Measurements from ENCODE around the gene SPINT2.
A peak's percentile ranks its signal among the peaks of the same experiment; 100 is the strongest.
"Not testable (repeated sequence)": the region's sequence is repeated elsewhere in the genome, so short reads cannot be mapped to it uniquely, and the experiment has no call there.

SPINT2 gene, protein sequence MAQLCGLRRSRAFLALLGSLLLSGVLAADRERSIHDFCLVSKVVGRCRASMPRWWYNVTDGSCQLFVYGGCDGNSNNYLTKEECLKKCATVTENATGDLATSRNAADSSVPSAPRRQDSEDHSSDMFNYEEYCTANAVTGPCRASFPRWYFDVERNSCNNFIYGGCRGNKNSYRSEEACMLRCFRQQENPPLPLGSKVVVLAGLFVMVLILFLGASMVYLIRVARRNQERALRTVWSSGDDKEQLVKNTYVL

DNA sequence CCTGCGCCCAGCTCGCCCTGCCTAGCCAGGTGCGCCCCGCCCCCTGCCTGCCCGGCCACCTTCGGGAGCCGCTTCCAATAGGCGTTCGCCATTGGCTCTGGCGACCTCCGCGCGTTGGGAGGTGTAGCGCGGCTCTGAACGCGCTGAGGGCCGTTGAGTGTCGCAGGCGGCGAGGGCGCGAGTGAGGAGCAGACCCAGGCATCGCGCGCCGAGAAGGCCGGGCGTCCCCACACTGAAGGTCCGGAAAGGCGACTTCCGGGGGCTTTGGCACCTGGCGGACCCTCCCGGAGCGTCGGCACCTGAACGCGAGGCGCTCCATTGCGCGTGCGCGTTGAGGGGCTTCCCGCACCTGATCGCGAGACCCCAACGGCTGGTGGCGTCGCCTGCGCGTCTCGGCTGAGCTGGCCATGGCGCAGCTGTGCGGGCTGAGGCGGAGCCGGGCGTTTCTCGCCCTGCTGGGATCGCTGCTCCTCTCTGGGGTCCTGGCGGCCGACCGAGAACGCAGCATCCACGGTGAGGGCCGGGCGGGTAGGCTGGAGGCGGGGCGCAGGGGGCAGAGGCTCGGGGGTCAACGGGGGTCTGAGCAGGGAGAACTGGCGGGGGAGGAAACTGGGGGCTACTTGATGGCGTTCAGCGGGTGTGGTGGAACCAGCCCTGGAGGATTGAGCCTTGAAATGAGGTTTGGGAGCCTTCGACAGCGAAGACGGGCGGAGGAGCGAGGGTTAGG, at the start of gene SPINT2:
SPINT2 (plus strand) TSS at position 88 of the 727 bp plus-strand sequence; CDS start at position 408, 320 bp downstream.
- DNase-seq (ENCODE audit: low read depth in 2 of 3, low spot score in 1 of 3), result peak in 1 of 3 donors; percentile 20

DNA sequence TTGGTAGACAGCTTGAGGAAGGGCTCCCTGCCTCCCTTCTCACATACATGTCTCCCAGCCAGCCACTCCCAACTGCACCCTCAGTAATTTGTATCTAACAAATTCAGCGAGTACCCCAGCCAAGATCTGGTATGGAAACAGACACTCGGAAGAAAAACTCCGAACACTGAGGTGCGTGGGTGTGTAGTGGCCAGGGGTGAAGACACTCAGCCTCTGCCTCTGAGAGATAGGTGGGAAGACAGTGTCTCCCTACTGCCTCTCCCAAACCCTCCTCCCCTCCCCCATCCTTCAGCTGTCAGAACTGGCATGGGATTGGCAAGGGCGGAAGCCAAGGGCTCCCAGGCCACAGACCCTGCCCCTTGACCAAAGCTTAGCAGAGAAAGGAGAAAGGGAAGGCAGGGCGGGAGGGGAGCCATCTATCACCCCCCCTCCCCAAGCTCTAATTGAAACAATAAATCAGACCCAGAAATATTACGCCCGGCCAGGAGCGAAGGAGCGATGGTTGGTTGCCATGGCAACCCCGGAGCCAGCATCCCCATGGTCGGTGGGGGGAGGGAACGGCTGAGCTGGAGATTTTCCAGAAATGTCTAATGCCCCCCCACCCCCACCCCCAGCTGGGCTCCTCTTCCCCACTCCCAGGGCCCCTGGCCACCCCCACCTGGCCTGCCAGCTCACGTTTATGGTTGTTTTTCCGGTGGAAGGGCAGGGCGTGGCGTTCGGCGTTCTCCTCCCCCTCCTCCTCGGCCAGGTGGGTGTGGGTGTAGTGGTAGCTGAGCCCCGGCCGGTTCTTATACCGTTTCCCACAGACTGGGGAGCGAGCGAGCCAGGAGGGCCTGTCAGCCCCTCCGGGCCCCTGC, 47.4 kb upstream of the SPINT2 start:
- DNase-seq (ENCODE audit: low read depth in 2 of 3, low spot score in 1 of 3), result no peak

DNA sequence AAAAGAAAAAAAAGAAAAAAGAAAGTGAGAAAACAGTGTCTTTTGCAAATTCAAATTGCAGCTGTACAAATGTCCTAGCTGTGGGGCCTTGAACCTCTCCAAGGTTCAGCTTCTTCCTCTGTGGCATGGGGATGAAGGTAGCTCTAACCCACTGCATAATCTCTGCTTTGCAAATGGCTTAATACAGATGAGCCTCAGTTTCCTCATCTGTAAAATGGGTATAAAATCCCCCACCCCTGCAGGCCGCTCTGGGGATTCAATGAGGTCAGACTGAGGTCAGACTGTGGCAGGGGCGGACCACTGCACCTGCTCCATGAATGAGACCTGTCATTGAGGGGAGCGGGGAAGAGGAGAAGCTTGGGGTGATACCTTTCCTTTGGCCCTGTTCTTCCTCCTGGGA, 46.2 kb upstream of the SPINT2 start:
- DNase-seq (ENCODE audit: low read depth in 2 of 3, low spot score in 1 of 3), result no peak

DNA sequence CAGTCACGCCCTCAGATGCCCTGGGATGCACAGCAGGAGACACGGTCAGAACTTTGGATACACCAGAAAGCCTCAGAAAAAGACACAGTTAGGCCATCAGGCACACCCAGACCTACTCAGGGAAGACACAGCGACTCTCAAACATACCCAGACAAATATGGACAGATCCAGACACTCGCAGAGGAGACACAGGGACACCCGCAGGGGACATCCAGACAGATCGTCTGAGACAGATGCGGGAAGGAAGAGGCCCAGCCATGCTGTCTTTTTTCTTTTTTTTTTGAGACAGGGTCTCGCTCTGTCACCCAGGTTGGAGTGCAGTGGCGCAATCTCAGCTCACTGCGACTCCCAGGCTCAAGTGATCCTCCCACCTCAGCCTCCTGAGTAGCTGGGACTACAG, 45.2 kb upstream of the SPINT2 start:
- DNase-seq (ENCODE audit: low read depth in 2 of 3, low spot score in 1 of 3), result no peak

DNA sequence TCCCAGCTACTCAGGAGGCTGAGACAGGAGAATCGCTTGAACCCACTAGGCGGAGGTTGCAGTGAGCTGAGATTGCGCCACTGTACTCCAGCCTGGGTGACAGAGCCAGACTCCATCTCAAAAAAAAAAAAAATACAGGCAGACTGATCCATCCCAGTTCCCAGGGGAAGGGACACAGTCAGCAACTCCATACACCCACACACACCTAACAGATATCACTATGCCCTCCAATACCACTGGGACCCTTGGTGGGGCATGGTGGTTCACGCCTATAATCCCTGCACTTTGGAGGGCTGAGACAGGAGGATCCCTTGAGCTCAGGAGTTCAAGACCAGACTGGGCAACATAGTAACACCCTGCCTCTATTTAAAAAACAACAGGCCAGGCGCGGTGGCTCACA, 43.0 kb upstream of the SPINT2 start:
- no peak for DNase-seq (ENCODE audit: low read depth in 2 of 3, low spot score in 1 of 3)

DNA sequence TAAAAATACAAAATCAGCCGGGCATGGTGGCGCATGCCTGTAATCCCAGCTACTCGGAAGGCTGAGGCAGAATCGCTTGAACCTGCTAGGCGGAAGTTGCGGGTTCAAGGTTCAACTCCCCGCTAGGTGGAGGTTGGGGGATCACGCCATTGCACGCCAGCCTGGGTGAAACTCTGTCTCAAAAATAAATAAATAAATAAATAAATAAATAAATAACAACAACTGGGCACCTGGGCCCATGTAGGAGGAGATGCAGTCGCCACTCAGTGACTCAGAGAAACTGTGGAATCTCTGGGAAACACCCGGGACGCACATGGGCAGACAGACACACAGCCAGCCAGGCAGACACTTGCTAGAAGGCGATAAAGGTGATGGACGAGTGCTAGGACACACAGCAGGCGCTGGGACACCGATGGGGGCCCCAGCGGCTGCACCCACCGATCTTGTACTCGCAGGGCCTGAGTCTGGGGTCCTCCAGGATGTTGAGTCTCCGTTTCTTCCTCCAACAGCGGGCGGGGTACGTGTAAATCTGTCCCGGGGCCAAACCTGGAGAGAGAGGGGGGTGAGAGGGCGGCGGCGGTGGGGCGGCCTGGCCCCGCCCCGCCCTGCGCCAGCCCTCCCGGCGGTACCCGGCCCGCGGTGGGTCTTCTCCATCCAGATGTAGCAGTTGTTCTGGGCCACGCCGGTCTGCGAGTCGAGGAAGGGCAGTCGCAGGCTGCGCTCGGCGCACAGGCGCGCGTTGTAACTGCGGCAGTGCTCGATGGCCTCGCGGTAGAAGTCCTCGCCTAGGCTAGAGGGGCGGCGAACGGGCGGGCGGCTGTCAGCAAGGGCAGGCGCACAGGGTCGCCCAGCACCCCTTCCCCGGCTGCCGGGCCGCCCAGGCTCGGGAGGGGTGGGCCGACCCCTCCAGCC, 42.2 kb upstream of the SPINT2 start:
- DNase-seq (ENCODE audit: low read depth in 2 of 3, low spot score in 1 of 3), result no peak

DNA sequence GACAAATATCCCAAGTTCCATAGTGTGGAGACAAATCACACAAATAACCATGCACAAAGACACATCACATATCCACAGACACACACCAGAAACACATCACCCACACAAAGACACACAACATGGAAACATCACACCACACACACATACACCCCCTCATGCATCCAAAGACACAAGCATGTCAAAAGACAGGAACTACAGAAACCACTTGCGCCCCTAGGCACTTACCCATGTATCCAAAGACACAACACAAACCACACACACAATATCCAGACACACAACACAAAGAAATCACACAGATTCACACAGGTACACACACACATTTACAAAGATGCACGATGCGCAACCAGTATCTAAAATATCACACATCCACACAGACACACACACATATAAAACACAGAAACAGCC, 41.3 kb upstream of the SPINT2 start:
- no peak for DNase-seq (ENCODE audit: low read depth in 2 of 3, low spot score in 1 of 3)

DNA sequence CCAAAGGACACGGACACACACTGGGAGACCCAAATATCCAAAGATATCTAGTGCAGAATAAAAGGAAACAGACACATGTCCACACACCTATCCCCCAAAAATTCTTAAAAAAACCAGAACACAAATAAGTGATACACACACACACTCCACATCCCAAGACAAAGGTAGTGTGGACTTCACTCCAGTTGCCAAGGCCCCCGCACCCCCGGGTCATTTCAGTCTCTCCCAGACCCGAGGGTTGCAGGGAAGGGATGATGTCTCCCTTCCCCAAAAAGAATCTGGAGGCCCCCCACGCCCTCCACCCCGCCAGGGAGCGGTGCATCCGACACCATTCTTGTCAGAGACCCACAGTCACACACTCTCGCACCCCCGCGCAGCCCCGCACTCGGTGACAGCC, 40.8 kb upstream of the SPINT2 start:
- no peak for DNase-seq (ENCODE audit: low read depth in 2 of 3, low spot score in 1 of 3)

DNA sequence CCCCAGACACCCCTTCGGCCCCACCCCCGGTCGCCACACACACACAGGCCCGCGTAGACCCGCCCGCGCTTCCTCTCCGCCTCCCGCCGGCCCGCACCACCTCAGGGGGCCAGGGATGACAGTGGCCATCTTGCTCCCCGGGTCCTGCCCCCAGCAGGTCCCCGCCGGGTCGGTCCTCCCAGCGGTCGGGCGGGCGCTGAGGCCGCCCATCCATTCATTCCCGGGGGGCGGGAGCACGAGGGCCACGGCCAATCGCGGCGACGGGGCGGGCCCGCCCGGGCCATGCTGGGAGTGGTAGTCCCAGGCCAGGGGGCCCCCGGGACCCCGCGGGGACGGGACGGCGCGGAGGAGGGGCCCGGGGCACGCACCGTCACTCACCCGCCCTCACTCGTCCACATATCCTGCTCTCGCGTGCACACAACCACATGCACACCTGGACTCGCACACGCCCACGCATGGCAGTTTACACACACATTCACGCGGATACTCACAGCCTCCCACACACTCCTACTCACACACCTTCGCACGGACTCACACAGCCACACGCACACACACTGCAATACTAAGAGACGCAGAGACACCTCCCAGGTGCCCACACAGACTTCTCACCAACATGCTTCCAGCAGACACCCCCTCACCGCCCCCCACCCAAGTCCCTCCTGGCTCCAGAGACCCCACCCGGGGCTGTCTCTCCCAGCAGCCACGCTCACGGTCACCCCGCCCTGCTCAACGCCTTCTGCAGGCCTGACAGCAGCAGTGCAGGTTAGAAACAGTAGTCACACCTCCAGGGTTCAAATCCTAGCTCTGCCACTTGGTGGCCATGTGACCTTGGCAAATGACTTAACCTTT, 40.1 kb upstream of the SPINT2 start, which contains the start of gene DPF1:
DPF1 (minus strand) TSS at position 209 of the 849 bp plus-strand sequence; CDS start at position 129, 80 bp downstream.
- peak; percentile 30 to 40 (median 37) for DNase-seq (ENCODE audit: low read depth in 2 of 3, low spot score in 1 of 3)

DNA sequence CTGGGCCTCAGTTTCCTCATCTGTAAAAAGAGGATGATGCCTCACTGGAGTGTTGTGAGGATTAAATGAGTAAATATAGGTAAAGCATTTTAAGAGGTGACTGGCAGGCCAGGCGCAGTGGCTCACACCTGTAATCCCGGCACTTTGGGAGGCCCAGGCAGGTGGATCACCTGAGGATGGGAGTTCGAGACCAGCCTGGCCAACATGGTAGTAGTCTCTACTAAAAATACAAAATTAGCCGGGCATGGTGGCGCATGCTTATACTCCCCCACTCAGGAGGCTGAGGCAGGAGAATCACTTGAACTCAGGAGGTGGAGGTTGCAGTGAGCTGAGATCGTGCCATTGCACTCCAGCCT, 39.5 kb upstream of the SPINT2 start:
- not testable (repeated sequence) for DNase-seq (ENCODE audit: low read depth in 2 of 3, low spot score in 1 of 3)

DNA sequence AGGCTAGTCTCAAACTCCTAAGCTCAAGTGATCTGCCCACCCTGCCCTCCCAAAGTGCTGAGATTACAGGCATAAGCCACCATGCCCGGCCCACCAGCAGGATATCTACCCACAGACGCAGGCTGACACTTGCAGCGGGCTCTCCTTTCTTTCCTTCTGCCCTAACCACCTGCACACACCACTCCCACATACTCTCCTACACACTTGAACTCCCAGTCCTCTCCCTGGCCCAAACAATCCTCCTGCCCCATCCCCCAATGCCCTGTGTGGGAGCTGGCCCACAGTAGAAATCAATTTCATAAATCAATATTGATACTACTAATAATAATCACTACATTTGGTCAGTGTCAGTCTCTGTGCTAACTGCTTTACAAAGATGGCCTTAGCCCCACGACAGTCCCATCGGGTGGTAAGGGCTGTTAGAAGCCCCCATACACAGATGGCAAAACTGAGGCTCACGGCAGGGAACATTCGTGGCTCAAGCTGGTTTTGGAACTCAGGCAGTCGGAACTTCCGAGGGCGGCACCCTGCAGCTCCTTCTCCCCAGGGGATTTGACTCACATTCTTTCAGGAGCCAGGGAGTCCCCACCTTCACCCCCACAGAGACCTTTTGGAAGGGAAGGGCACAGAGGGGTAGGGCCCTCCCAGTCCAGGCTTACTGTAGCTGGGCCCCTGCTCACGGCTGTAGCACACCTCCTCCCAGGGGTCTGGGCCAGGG, 36.9 kb upstream of the SPINT2 start:
- DNase-seq (ENCODE audit: low read depth in 2 of 3, low spot score in 1 of 3), result no peak

DNA sequence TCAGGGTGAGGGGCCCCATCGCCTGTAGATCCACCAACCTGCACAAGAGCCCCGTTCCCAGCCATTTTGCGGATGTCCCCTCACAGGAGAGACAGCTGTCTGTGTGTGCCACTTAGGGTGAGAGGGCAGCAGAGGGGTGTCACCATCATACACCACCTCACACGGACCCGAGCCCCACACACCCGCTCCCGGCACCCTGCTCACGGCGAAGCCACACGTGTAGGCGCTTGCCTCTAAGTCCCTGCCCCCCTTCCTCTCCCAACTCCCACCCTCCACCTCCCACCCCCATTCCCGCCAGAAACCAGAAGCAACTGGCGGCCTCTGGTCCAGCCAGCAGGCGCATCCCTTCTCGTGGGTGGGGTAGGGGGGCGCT, 36.4 kb upstream of the SPINT2 start:
- DNase-seq (ENCODE audit: low read depth in 2 of 3, low spot score in 1 of 3), result no peak

DNA sequence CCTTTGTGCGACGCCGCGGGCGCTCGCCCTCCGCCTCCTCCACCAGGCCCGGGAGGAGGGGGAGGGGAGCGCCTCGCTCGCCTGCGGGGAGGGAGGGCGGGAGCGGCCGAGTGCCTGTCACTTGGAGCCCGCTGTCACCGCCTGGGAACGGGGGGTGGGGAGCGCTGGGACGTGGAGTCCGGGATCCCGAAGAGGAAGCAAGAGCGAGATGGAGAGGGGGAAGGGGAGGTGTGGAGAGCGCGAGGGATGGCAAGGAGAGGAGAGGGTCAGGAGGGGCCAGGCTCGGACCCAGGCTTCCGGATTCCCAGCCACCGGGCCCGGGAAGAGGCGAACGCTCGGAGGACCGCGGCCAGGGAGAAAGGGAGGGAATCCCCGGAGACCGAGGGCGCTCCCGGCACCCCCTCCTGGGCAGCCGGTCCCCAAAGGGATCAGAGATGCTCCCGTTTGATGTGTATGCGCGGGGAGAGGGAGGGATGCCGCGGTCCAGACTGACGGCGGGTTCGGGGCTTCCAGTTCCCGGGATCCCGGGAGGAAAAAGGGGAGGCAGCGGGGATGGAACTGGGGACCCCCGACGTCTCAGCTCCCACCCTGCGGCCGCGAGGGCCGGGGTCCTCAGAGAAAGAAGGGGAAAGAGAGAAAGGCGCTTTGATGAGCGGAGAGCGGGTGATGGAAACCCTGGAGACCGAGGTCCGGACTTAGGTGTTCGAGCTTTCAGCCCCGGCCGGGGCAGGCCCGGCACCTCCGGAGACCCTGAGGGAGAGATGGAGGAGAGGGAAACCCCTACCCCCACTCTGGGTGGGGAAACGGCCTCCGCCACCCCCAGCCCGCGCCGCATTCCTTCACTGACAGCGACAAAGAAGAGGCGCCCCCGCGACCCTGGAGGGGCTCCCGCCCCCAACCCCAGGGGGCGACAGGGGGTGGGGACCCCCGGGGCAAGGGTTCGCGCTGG, 35.6 kb upstream of the SPINT2 start:
- no peak for DNase-seq (ENCODE audit: low read depth in 2 of 3, low spot score in 1 of 3)

DNA sequence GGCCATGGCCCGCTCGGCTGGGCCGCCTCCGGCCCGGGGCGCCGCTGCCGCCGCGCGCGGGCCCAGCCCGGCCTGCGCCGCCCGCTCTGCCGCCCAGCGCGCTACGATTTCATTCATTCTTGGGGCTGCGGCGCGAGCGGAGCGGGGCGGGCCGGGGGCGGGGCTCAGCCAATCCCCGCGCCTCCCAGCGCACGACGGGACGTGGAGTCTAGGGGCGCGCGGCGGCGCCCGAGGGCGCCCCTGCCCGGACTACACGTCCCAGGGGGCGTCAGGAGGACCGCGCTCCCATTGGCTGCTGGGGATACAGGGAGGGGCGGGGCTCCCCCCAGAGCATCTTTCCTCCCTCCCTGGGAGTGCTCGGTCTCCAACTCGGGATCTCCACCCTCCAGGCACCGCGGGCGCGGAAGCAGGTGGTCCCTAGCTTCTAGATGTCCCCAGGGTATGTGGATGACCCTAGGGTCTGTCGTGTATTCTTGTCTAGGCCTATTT, 34.7 kb upstream of the SPINT2 start:
- peak; percentile 45 to 65 (median 57) for DNase-seq (ENCODE audit: low read depth in 2 of 3, low spot score in 1 of 3)

DNA sequence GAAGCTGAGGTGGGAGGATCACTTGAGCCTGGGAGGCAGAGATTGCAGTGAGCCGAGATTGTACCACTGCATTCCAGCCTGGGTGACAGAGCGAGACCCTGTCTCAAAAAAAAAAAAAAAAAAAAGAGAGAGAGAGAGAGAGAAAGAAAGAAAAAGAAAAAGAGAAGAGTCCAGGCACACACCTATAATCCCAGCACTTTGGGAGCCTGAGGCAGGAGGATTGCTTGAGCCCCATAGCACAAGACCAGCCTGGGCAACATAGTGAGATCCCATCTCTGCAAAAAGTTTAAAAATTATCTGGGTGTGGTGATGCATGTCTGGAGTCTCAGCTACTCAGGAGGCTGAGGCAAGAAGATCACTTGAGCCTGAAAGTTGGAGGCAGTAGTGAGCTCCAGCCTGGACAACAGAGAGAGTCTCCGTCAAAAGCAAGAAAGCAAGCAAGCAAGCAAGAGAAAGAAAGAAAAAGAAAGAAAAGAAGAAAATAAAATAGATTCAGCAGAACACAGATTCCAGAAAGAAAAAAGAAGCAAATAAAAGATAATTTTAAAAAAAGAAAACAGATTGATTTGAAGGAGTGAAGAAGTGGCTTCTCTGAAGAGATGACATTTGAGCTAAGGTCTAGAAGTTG, 33.8 kb upstream of the SPINT2 start:
- not testable (repeated sequence) for DNase-seq (ENCODE audit: low read depth in 2 of 3, low spot score in 1 of 3)

DNA sequence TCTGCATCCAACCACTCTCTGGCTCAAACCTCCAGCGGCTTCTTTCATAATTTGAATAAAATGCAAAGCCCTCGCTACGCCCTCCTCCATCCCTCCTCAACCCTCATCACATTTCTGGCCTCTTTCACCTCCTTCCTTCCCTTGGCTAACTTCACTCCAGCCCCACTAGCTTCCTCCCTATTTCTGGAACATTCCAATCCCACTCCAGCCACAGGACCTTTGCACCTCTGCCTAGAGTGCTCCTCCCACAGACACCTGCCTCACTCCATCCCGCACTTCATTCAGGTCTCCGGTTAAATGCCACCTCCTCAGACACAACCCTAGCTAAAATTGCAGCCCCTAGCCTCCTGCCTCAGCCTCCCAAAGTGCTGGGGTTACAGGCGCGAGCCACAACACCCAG, 32.5 kb upstream of the SPINT2 start:
- no peak for DNase-seq (ENCODE audit: low read depth in 2 of 3, low spot score in 1 of 3)

DNA sequence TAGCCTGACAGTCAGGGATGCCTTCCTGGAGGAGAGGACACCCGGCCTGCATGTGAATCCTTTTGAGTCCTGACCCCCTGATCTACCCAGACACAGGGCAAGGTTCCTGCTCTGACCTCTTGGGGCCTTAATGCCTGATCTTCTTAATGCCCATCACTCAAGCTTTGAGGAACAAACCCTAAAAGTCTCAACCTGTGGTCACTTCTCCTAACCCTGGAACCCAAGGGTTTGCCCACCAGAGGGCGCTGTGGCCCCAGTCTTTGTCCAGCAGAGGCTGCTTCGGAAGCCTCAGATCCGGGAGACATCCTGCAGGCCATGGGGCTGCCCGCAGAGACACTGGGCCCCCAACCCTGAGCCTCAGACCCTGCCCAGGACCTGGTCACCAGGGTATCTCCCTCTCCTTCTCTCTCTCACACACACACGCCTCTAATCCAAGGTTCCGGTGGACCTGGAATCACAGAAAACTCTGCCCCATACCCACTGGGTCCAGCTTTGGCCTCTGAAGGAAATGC, 30.6 kb upstream of the SPINT2 start:
- peak; percentile 68 to 89 (median 76) for DNase-seq (ENCODE audit: low read depth in 2 of 3, low spot score in 1 of 3)

Data from stimulated activated CD4-positive, alpha-beta T cell treated with anti-CD3 and anti-CD28 coated beads, Interleukin-12 subunit alpha, Interleukin-12 subunit beta, amount 100 ng/mL, for 48 hours (primary cell).